Measurements from ENCODE around the gene JAZF1.

JAZF1 gene

DNA sequence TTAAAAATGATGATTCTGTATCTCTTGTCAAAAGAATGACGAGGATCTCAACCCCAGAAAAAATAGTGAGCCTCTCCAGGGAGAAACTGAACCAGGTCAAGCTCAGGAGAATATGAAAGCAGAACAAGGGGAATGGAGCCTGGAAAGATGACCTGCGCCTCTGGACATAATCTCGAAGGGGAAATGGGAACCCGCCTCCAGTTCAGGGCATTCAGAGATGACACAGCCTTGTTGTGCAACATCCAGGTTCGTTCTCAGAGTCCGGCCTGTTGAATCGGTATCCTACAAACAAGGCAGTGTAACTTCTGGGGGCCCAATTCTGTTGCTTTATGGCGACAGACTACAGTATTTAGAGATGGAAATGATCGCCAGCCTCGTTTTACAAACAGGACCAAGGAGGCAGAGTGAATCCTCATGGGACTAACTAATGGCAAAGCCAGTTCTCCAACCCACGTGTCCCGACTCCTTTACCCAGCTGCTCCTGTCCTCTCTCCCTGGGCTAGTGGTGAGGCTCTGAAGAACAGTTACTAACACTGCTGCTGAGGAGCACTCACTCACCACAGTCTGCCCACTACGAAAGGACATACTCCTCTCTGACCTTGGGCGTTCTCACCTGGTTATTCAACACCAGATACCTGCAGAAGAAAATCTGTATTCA lies 67.6 kb downstream of the JAZF1 start:
- no peak for DNase-seq (ENCODE audit: low read depth, low spot score)
- no peak overlapping the region for H3K4me3 ChIP-seq (ENCODE audit: low read depth, low read length)
- in situ Hi-C loops (cut with HindIII; ENCODE audit: low sequenced_read_pairs), result no loop called here
- TF ChIP-seq, protein P1, sequence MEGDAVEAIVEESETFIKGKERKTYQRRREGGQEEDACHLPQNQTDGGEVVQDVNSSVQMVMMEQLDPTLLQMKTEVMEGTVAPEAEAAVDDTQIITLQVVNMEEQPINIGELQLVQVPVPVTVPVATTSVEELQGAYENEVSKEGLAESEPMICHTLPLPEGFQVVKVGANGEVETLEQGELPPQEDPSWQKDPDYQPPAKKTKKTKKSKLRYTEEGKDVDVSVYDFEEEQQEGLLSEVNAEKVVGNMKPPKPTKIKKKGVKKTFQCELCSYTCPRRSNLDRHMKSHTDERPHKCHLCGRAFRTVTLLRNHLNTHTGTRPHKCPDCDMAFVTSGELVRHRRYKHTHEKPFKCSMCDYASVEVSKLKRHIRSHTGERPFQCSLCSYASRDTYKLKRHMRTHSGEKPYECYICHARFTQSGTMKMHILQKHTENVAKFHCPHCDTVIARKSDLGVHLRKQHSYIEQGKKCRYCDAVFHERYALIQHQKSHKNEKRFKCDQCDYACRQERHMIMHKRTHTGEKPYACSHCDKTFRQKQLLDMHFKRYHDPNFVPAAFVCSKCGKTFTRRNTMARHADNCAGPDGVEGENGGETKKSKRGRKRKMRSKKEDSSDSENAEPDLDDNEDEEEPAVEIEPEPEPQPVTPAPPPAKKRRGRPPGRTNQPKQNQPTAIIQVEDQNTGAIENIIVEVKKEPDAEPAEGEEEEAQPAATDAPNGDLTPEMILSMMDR (IDR thresholded peaks at IDR 0.05; ENCODE audit: low read depth, low read length), result no peak

DNA sequence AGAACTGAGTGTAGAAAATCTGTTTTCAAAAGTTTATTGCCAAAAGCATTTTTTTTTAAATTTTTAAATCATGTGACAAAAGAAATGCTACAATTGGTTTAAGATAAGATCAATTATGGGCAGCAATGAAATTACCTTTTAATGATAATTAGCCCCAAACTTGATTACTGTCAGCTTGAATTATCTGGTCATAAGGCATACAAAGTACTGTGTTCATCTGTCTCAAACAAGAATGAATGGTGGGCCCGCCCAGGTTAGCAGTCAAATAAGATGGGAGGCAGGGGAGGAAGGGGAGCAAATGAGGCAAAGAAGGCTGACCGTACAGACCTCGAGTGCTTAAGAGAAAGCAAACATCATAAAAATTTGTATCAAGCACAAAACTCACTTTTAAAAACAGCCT lies 68.1 kb downstream of the JAZF1 start:
- in situ Hi-C loops (cut with HindIII; ENCODE audit: low sequenced_read_pairs), result no loop called here
- DNase-seq (ENCODE audit: low read depth, low spot score), result no peak
- H3K4me3 ChIP-seq (ENCODE audit: low read depth, low read length), result no peak overlapping the region
- TF ChIP-seq, protein P1 (IDR thresholded peaks at IDR 0.05; ENCODE audit: low read depth, low read length), result no peak

DNA sequence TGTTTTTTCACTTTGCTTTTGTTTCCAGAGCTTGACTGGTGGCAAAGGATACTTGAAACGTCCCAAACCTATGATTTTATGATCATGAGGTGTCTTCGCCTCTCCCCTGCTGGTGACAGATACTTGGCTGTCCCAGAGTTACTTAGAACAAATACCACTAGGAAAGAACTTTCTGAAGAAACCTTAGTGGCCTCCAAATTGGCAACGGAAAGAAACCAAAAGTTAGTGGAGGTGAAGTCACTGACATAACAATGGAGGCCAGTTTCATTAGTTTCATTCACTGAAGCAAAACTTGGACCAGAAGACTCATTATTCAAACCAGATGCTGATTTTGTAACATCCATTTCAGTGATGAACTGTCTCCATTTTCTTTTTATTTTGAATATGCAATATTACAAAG lies 68.6 kb downstream of the JAZF1 start:
- DNase-seq (ENCODE audit: low read depth, low spot score), result no peak
- TF ChIP-seq, protein P1 (IDR thresholded peaks at IDR 0.05; ENCODE audit: low read depth, low read length), result no peak

DNA sequence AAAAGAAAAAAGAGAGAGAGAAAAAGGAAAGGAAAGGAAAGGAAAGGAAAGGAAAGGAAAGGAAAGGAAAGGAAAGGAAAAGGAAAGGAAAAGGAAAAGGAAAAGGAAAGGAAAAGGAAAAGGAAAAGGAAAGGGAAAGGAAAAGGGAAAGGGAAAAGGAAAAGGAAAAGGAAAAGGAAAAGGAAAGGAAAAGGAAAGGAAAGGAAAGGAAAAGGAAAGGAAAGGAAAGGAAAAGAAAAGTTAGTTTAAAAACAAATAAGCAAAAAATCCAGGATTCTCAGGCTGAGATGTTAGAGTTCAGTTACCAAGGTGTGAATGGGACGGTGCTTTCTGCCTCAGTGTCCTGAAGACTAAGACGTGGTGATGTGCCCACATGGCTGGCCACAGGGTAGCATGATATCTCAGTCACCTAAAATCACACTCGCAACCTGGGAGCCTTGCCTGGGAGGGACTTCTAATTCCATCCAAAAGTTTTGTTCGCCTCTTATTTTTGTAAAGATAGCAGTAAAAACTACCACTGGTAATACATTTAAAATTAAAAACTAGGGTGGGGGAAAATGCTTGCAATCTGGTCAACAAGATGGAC lies 70.1 kb downstream of the JAZF1 start:
- no peak for DNase-seq (ENCODE audit: low read depth, low spot score)
- in situ Hi-C loops (cut with HindIII; ENCODE audit: low sequenced_read_pairs), result no loop called here
- no peak overlapping the region for H3K4me3 ChIP-seq (ENCODE audit: low read depth, low read length)
- TF ChIP-seq, protein P1 (IDR thresholded peaks at IDR 0.05; ENCODE audit: low read depth, low read length), result no peak

More for the DNA sequence above, 68.6 kb downstream of the JAZF1 start:
- in situ Hi-C loops (cut with HindIII; ENCODE audit: low sequenced_read_pairs), result no loop called here
- no peak overlapping the region for H3K4me3 ChIP-seq (ENCODE audit: low read depth, low read length)

DNA sequence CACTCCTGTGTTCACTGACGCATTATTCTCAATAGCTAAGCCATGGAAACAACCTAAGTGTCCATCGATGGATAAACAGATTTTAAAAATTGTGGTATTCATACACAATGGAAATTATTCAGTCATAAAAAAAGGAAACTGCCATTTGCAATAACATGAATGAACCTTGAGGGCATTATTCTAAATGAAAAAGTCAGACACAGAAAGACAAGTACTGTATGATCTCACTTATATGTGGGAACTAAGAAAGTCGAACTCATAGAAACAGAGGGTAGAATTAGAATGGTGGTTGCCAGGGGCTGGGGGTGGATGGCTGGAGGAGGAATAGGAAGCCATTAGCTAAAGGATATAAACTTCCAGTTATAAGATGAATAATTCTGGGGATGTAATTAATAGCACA lies 71.8 kb downstream of the JAZF1 start:
- no peak for DNase-seq (ENCODE audit: low read depth, low spot score)
- TF ChIP-seq, protein P1 (IDR thresholded peaks at IDR 0.05; ENCODE audit: low read depth, low read length), result no peak
- in situ Hi-C loops (cut with HindIII; ENCODE audit: low sequenced_read_pairs), result no loop called here
- no peak overlapping the region for H3K4me3 ChIP-seq (ENCODE audit: low read depth, low read length)

DNA sequence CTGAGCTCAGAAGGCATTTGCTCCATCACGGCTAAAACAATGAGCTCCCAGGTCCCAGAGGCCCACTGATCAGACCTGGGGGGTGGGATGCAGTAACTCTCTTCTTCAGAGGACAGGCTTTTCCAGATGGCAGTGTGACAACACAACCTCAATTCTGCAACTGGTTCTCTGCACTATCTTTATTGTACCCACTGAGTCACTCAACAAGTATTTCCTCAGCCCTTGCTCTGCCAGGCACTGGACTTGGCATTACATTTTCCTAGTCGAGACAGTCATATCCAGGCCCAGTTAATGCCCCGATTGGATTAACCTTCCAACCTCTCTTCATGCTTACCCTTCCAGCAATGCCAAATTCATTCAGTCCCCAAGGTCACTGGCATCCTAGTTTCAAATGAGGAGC lies 72.6 kb downstream of the JAZF1 start:
- H3K4me3 ChIP-seq (ENCODE audit: low read depth, low read length), result no peak overlapping the region
- TF ChIP-seq, protein P1 (IDR thresholded peaks at IDR 0.05; ENCODE audit: low read depth, low read length), result no peak
- DNase-seq (ENCODE audit: low read depth, low spot score), result no peak
- in situ Hi-C loops (cut with HindIII; ENCODE audit: low sequenced_read_pairs), result no loop called here
